OCI-LY3 (cell line): ENCODE data around the gene MCC.

Experiments
- H2AFZ ChIP-seq: fragments of 200-600, 300-600 bp; shearing (Covaris generic); 2 replicates; pipeline ENCODE4 v1.6.0; 2014; ENCODE audit warnings: antibody characterized with exemption, low read depth, low read length
- H3K27ac ChIP-seq: fragments of 200-600, 300-600 bp; sonication (generic); 2 replicates; pipeline ENCODE4 v1.5.1; 2014; ENCODE audit warnings: mild to moderate bottlenecking, low read length, moderate library complexity, mixed read lengths
- H3K27me3 ChIP-seq: fragments of 200-600, 300-600 bp; sonication (generic); 2 replicates; pipeline ENCODE4 v1.6.1; 2014; ENCODE audit warnings: low read depth, low read length, mixed read lengths
- H3K36me3 ChIP-seq: fragments of 200-600, 300-600 bp; sonication (generic); replicated peaks from 2 replicates; pipeline ENCODE3; 2014; ENCODE audit warnings: low read depth, low read length, mixed read lengths
- H3K4me1 ChIP-seq: fragments of 300-600, 200-600 bp; sonication (generic); 2 replicates; pipeline ENCODE4 v1.6.1; 2014; ENCODE audit warnings: low read length, mixed read lengths
- H3K4me2 ChIP-seq: fragments of 200-600, 300-600 bp; sonication (generic); 2 replicates; pipeline ENCODE4 v1.6.1; 2014; ENCODE audit warnings: low read length, mixed read lengths
- H3K4me3 ChIP-seq: fragments of 300-600, 200-600 bp; sonication (generic); 2 replicates; pipeline ENCODE4 v1.5.1; 2014; ENCODE audit warnings: antibody characterized with exemption, mild to moderate bottlenecking, low read length, moderate library complexity
- H3K79me2 ChIP-seq: fragments of 300-600, 200-600 bp; shearing (Covaris generic); 2 replicates; pipeline ENCODE4 v1.6.1; 2014; ENCODE audit warnings: mild to moderate bottlenecking, low read length, mixed read lengths
- H3K9ac ChIP-seq: fragments of 300-600, 200-600 bp; shearing (Covaris generic); 2 replicates; pipeline ENCODE4 v1.6.0; 2014; ENCODE audit warnings: mild to moderate bottlenecking, low read length, moderate library complexity
- H3K9me3 ChIP-seq: fragments of 200-600, 300-600 bp; shearing (Covaris generic); 2 replicates; pipeline ENCODE4 v1.6.1; 2014; ENCODE audit warnings: low read length, mixed read lengths; ENCODE audit not compliant: insufficient read depth
- H4K20me1 ChIP-seq: fragments of 200-600, 300-600 bp; sonication (generic); 2 replicates; pipeline ENCODE4 v1.6.1; 2016; ENCODE audit warnings: low read length, mixed read lengths; ENCODE audit not compliant: insufficient read depth
- CTCF ChIP-seq: fragments of 200-600, 300-600 bp; sonication (generic); IDR thresholded peaks from 2 replicates; pipeline ENCODE4 v1.5.1; 2014; ENCODE audit warnings: antibody characterized with exemption, low read length, low read depth
- EZH2phosphoT487 ChIP-seq: fragments of 200-600 bp; shearing (Covaris generic); IDR thresholded peaks from 2 replicates; pipeline ENCODE4 v1.6.1; 2018; ENCODE audit warnings: antibody characterized with exemption, mixed run types, low read depth

The MCC gene

GRCh38 chr5:113271015-113271414, 217.2 kb downstream of the MCC start:
- H3K27ac ChIP-seq = no peak overlapping the region
- no peaks in the 10 kb centered on the region for H3K79me2 ChIP-seq
- H3K4me3 ChIP-seq = no peak overlapping the region
- TF ChIP-seq CTCF (no peak), EZH2phosphoT487 (no peak)
- H3K9ac ChIP-seq = no peak overlapping the region
- no peak overlapping the region for H2AFZ ChIP-seq
- H3K4me2 ChIP-seq = no peak overlapping the region
- H4K20me1 ChIP-seq = no peaks in the 10 kb centered on the region
- H3K4me1 ChIP-seq = no peaks in the 10 kb centered on the region
- no peaks in the 10 kb centered on the region for H3K27me3 ChIP-seq
- no peaks in the 10 kb centered on the region for H3K36me3 ChIP-seq
- no peaks in the 10 kb centered on the region for H3K9me3 ChIP-seq

- no peaks in the 10 kb centered on the region for H3K9me3 ChIP-seq
- no peaks in the 10 kb centered on the region for H3K4me1 ChIP-seq
- no peak overlapping the region for H3K9ac ChIP-seq
- H3K4me3 ChIP-seq = no peak overlapping the region
- no peaks in the 10 kb centered on the region for H3K36me3 ChIP-seq
- H3K4me2 ChIP-seq = no peak overlapping the region
- TF ChIP-seq EZH2phosphoT487 (no peak), CTCF (no peak)
- no peaks in the 10 kb centered on the region for H4K20me1 ChIP-seq
- H3K27ac ChIP-seq = no peak overlapping the region
- no peaks in the 10 kb centered on the region for H3K27me3 ChIP-seq
- H3K79me2 ChIP-seq = no peaks in the 10 kb centered on the region
- no peak overlapping the region for H2AFZ ChIP-seq
These were observed 218.2 kb downstream of the MCC start for GRCh38 chr5:113270086-113270485.

- H3K4me1 ChIP-seq = no peaks in the 10 kb centered on the region
These were observed 218.9 kb downstream of the MCC start for GRCh38 chr5:113269023-113269997.

More at GRCh38 chr5:113269023-113269997, 218.9 kb downstream of the MCC start:
- H2AFZ ChIP-seq = no peak overlapping the region
- no peak overlapping the region for H3K9ac ChIP-seq
- no peak for TF ChIP-seq EZH2phosphoT487
- no peak for TF ChIP-seq CTCF
- no peaks in the 10 kb centered on the region for H4K20me1 ChIP-seq
- H3K9me3 ChIP-seq = no peaks in the 10 kb centered on the region
- H3K27me3 ChIP-seq = no peaks in the 10 kb centered on the region
- no peaks in the 10 kb centered on the region for H3K36me3 ChIP-seq
- no peaks in the 10 kb centered on the region for H3K79me2 ChIP-seq
- no peak overlapping the region for H3K4me3 ChIP-seq
- H3K4me2 ChIP-seq = no peak overlapping the region
- H3K27ac ChIP-seq = no peak overlapping the region
